Muscle of arm (tissue), 14 donors: ENCODE data around the gene SLC22A5. TPM values are rescaled to one million over a fixed set of nuclear protein-coding genes. Genes with fewer than 3 reads are reported as not detected.

Experiments
- DNase-seq: peaks from one replicate; pipeline ENCODE4 v3.0.0-alpha.2; 2013
- long read RNA-seq, 11 donors: transcript quantifications; one replicate each; lab custom pipeline, GENCODE V29; 2026
- polyA plus RNA-seq, 12 donors: library from polyadenylated mRNA; unstranded; fragments of 120-200 nt; gene quantifications; one replicate each; pipeline ENCODE4 v1.2.1, GENCODE V29; 2013; ENCODE audit not compliant: insufficient read length in 12 of 12

SLC22A5 gene
- 10 to 100 TPM in 4 of 12 donors, 1 to 10 TPM in 7, not detected in 1; 6.0 to 14.0 (median 8.8) TPM for polyA plus RNA-seq
- long read RNA-seq, donor 1, partial matches to known transcripts: 0 of 2 reads
- long read RNA-seq, donor 1, other reads (novel, unspliced or antisense): 0 of 2 reads
- long read RNA-seq, donor 2, partial matches to known transcripts: 10 of 11 reads
- long read RNA-seq, donor 2, other reads (novel, unspliced or antisense): 0 of 11 reads
- long read RNA-seq, donor 3: 0 reads
- long read RNA-seq, donor 4: 0 reads
- long read RNA-seq, donor 5, partial matches to known transcripts: 10 of 10 reads
- long read RNA-seq, donor 5, other reads (novel, unspliced or antisense): 0 of 10 reads
- long read RNA-seq, donor 6, partial matches to known transcripts: 5 of 5 reads
- long read RNA-seq, donor 6, other reads (novel, unspliced or antisense): 0 of 5 reads
- long read RNA-seq, donor 7: 0 reads
- long read RNA-seq, donor 8, partial matches to known transcripts: 0 of 1 reads
- long read RNA-seq, donor 8, other reads (novel, unspliced or antisense): 0 of 1 reads
- long read RNA-seq, donor 9, partial matches to known transcripts: 0 of 1 reads
- long read RNA-seq, donor 9, other reads (novel, unspliced or antisense): 0 of 1 reads
- long read RNA-seq, donor 10, partial matches to known transcripts: 0 of 1 reads
- long read RNA-seq, donor 10, other reads (novel, unspliced or antisense): 0 of 1 reads
- long read RNA-seq, donor 11, partial matches to known transcripts: 0 of 2 reads
- long read RNA-seq, donor 11, other reads (novel, unspliced or antisense): 0 of 2 reads

- DNase-seq: peak; percentile 41
These were observed at the start of gene SLC22A5 for GRCh38 chr5:132369474-132370180. Gene SLC22A5, plus strand, starts transcription at chr5:132369710. Its CDS starts 263 bp downstream, at chr5:132369973.

- DNase-seq: no peak
These were observed 49.5 kb upstream of the SLC22A5 start for GRCh38 chr5:132319975-132320374.

- DNase-seq: no peak
These were observed 48.3 kb upstream of the SLC22A5 start for GRCh38 chr5:132321109-132321721.

- DNase-seq: no peak
These were observed 47.2 kb upstream of the SLC22A5 start for GRCh38 chr5:132322266-132322665.

GRCh38 chr5:132323202-132323601 lies 46.3 kb upstream of the SLC22A5 start:
- DNase-seq: no peak

GRCh38 chr5:132325691-132326090 lies 43.8 kb upstream of the SLC22A5 start:
- no peak for DNase-seq

GRCh38 chr5:132327252-132327955 lies 42.1 kb upstream of the SLC22A5 start:
- DNase-seq: peak; percentile 37

- no peak for DNase-seq
These were observed 34.7 kb upstream of the SLC22A5 start for GRCh38 chr5:132334812-132335211.

GRCh38 chr5:132335402-132335801 lies 34.1 kb upstream of the SLC22A5 start:
- no peak for DNase-seq

GRCh38 chr5:132339502-132339901 lies 30.0 kb upstream of the SLC22A5 start:
- no peak for DNase-seq

GRCh38 chr5:132342291-132343180 lies 27.0 kb upstream of the SLC22A5 start:
- no peak for DNase-seq

- DNase-seq: no peak
These were observed 24.6 kb upstream of the SLC22A5 start for GRCh38 chr5:132344775-132345514.

GRCh38 chr5:132353486-132353995 lies 16.0 kb upstream of the SLC22A5 start:
- no peak for DNase-seq

GRCh38 chr5:132354381-132355139 lies 14.9 kb upstream of the SLC22A5 start:
- no peak for DNase-seq

GRCh38 chr5:132355140-132355765 lies 14.3 kb upstream of the SLC22A5 start:
- DNase-seq: no peak

GRCh38 chr5:132358775-132359174 lies 10.7 kb upstream of the SLC22A5 start:
- no peak for DNase-seq

GRCh38 chr5:132362086-132362485 lies 7.4 kb upstream of the SLC22A5 start:
- no peak for DNase-seq
